Fibroblast of lung (primary cell): ENCODE results near the gene CERS5.

Experiments
- EZH2 ChIP-seq: IDR thresholded peaks from 2 replicates; pipeline ENCODE4 v1.5.1; 2012; ENCODE audit warnings: low read length, control low read depth, mild to moderate bottlenecking; ENCODE audit errors: missing control alignments
- TF ChIP-seq, protein P1 (sequence below), 2 donors: IDR thresholded peaks in 1 of 2; conservative IDR thresholded peaks in 1 of 2; 1 replicate in 1 of 2; 2 replicates in 1 of 2; pipeline ENCODE4 v1.5.1; 2011 to 2012; ENCODE audit warnings: low read length in 2 of 2, control low read depth in 1 of 2, inconsistent platforms in 1 of 2, low read depth in 1 of 2, mild to moderate bottlenecking in 1 of 2

DNA sequence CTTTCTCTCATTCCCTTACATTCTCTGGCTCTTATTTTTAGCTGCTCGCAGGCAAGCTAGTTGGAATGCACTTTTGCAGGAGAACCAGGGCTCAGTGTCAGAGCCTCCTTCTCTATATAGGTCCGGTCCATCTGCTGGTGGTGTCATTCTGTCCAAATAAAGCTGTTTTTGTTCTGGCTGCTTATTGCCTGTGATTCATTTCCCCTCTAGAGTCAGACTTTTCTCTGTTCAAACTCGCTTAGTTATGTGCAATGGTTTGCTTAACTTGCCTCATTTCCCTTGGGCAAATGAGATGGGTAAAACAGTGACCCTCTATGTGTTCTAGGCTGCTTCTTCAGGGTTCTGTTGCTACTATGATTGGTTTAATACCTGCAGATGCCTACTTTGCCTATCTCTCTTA, 79.2 kb downstream of the CERS5 start:
- TF ChIP-seq, protein P1, sequence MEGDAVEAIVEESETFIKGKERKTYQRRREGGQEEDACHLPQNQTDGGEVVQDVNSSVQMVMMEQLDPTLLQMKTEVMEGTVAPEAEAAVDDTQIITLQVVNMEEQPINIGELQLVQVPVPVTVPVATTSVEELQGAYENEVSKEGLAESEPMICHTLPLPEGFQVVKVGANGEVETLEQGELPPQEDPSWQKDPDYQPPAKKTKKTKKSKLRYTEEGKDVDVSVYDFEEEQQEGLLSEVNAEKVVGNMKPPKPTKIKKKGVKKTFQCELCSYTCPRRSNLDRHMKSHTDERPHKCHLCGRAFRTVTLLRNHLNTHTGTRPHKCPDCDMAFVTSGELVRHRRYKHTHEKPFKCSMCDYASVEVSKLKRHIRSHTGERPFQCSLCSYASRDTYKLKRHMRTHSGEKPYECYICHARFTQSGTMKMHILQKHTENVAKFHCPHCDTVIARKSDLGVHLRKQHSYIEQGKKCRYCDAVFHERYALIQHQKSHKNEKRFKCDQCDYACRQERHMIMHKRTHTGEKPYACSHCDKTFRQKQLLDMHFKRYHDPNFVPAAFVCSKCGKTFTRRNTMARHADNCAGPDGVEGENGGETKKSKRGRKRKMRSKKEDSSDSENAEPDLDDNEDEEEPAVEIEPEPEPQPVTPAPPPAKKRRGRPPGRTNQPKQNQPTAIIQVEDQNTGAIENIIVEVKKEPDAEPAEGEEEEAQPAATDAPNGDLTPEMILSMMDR (conservative IDR thresholded peaks at IDR 0.05 in 1 of 2, IDR thresholded peaks at IDR 0.05 in 1 of 2; ENCODE audit: low read depth in 1 of 2, low read length in 2 of 2) = no peak
- TF ChIP-seq EZH2 = no peak
